ENCODE data around the gene DNASE1.

DNASE1 gene

DNA sequence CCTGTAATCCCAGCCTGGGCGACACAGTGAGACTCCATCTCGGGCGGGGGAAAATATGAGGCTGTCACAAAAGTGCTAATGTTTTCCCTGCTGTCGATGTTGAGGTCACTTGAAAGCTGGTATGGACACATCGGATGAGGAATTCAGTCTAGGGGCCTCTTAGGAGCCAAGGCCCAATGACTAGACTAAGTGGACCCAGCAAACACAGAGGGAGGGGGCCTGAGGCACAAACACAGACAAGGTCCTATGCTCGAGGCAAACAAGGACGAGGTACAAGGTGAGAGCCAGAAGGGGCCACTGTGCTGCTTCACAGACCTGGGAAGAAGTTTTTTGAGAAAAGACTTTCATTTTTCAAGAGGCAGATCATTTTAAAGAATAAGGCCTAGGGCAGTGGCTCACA, 47.6 kb downstream of the DNASE1 start:
- Histone ChIP-seq H3K9me3 (ENCODE audit: low read length) (no peaks in the 10 kb centered on the region), H2AFZ (ENCODE audit: low read depth, low read length) (no peak overlapping the region), H3K36me3 (ENCODE audit: insufficient read depth, low read length) (peaks cover 4% of the 10 kb centered on the region), H3K4me3 (ENCODE audit: low read length) (no peak overlapping the region), H3K27me3 (ENCODE audit: insufficient read depth, low read length) (no peaks in the 10 kb centered on the region), H3K4me1 (ENCODE audit: insufficient read depth, low read length) (no peaks in the 10 kb centered on the region)

GRCh38 chr16:3706253-3707012, 51.9 kb downstream of the DNASE1 start:
- Histone ChIP-seq H3K9me3 (ENCODE audit: low read length) (no peaks in the 10 kb centered on the region), H2AFZ (ENCODE audit: low read depth, low read length) (no peak overlapping the region), H3K4me1 (ENCODE audit: insufficient read depth, low read length) (no peaks in the 10 kb centered on the region), H3K27me3 (ENCODE audit: insufficient read depth, low read length) (no peaks in the 10 kb centered on the region), H3K4me3 (ENCODE audit: low read length) (no peak overlapping the region), H3K36me3 (ENCODE audit: insufficient read depth, low read length) (peaks cover 8% of the 10 kb centered on the region)
